Peyer's patch (tissue), 4 donors: ENCODE results near the gene ACTG2. TPM values are rescaled to one million over a fixed set of nuclear protein-coding genes. Genes with fewer than 3 reads are reported as not detected.

Source experiments
- DNase-seq, 3 donors: peaks; one replicate each; pipeline ENCODE4 v3.0.0-alpha.2; 2017 to 2019
- H3K27ac ChIP-seq, 4 donors: fragments of 200-600 bp; sonication (generic); one replicate each; pipeline ENCODE4 v1.5.1; 2016 to 2019
- H3K27me3 ChIP-seq, 2 donors: fragments of 200-600 bp; sonication (generic); one replicate each; pipeline ENCODE4 v1.5.1; 2019
- H3K36me3 ChIP-seq, 3 donors: fragments of 200-600 bp; sonication (generic); one replicate each; pipeline ENCODE4 v1.5.1; 2016 to 2019
- H3K4me1 ChIP-seq, 4 donors: fragments of 200-600 bp; sonication (generic); one replicate each; pipeline ENCODE4 v1.5.1; 2016 to 2019
- H3K4me3 ChIP-seq, 4 donors: fragments of 200-600 bp; sonication (generic); 1 replicate in 3 of 4; 2 replicates in 1 of 4; pipeline ENCODE4 v1.5.1; 2016 to 2019; ENCODE audit warnings: mild to moderate bottlenecking in 1 of 4
- H3K9me3 ChIP-seq, 4 donors: fragments of 200-600 bp; sonication (generic); one replicate each; pipeline ENCODE4 v1.5.1; 2016 to 2019; ENCODE audit warnings: mild to moderate bottlenecking in 1 of 4
- POLR2A ChIP-seq, 2 donors: fragments of 450-650 bp; IDR thresholded peaks; one replicate each; pipeline ENCODE4 v1.5.1; 2017; ENCODE audit warnings: antibody characterized with exemption in 2 of 2, mild to moderate bottlenecking in 2 of 2, moderate library complexity in 2 of 2
- small RNA-seq, 2 donors: library from RNA; depleted of rRNA; stranded (forward); fragments of <200 nt; gene quantifications; one replicate each; pipeline ENCODE3, GENCODE V24; 2016
- total RNA-seq, 4 donors: library from RNA; depleted of rRNA; stranded (reverse); fragments of >200 nt; gene quantifications; one replicate each; pipeline ENCODE4 v1.1.0, GENCODE V29; 2016
- TF ChIP-seq, protein P1 (sequence below), 6 experiments: fragments of 450-650 bp in 4 of 6; fragments of 200-600 bp in 2 of 6; sonication (generic) in 1 of 6; IDR thresholded peaks; one replicate each; pipeline ENCODE4 v1.5.1; 2017 to 2019; ENCODE audit warnings: antibody characterized with exemption in 6 of 6, mild to moderate bottlenecking in 3 of 6, moderate library complexity in 1 of 6

The ACTG2 gene
- total RNA-seq, 4 donors from 2014 or later = 27.5 to 140 (median 40.0) TPM

DNA sequence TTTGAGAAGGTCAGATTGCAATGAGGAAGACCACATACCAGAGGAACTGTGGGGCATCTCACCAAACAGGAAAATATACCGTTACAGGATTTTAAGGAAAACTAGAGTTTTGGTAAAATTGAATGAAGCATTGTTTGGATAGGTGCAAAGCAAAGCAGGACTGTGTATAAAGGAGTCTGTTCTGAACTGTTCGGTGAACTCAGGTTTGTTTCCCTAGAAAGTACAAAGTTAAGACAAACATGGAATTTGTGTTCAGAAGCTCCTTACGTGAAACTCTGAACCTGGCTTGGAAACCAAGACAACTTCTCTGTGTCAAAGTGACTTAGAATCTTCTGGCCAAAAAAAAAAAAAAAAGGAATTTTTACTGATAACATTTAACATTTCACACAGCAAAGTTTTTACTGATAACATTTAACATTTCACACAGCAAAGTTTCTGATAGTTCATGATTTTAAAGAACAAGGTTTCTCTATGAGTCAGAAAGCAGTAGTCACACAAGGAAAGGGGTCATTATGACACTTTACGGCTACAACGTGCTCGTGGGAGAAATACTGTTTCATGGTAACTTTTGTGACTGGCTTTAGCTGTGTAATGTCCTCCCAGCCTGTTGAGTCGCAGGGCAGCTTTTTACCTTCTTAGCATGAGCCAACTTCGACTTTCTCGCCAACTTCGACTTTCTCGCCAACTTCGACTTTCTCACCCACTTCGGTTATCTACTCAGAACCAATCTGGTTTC is 70.7 kb downstream of the ACTG2 start:
- Histone ChIP-seq H3K27ac (no peak overlapping the region), H3K4me1 (no peaks in the 10 kb centered on the region), H3K9me3 (no peaks in the 10 kb centered on the region), H3K27me3 (no peaks in the 10 kb centered on the region), H3K4me3 (no peak overlapping the region), H3K36me3 (peaks cover 0 to 14% (median 0%) of the 10 kb centered on the region in 3 donors)
- DNase-seq = no peak
- no peak for TF ChIP-seq POLR2A (IDR thresholded peaks at IDR 0.05)
- TF ChIP-seq, protein P1, sequence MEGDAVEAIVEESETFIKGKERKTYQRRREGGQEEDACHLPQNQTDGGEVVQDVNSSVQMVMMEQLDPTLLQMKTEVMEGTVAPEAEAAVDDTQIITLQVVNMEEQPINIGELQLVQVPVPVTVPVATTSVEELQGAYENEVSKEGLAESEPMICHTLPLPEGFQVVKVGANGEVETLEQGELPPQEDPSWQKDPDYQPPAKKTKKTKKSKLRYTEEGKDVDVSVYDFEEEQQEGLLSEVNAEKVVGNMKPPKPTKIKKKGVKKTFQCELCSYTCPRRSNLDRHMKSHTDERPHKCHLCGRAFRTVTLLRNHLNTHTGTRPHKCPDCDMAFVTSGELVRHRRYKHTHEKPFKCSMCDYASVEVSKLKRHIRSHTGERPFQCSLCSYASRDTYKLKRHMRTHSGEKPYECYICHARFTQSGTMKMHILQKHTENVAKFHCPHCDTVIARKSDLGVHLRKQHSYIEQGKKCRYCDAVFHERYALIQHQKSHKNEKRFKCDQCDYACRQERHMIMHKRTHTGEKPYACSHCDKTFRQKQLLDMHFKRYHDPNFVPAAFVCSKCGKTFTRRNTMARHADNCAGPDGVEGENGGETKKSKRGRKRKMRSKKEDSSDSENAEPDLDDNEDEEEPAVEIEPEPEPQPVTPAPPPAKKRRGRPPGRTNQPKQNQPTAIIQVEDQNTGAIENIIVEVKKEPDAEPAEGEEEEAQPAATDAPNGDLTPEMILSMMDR (IDR thresholded peaks at IDR 0.05) = no peak

DNA sequence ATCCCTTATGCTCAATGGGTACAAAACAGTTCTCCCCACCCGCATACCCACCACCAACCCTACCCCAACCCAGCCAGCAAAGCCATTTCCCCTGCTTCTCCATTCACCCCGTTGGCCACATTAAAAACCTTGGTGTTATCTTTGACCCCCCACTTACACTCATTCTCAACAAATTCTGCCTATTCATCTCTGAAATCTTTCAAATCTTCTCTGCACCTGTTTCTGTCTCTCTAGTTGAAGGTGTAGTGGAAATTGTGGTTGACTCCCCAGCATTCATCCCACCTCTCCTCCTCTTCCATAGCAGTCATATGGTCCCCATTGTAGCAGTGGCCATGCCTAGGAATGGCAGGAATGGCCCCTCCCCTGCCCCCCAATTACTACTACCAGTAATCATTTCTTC is 71.4 kb downstream of the ACTG2 start:
- H3K4me1 ChIP-seq = no peaks in the 10 kb centered on the region
- no peak for TF ChIP-seq POLR2A (IDR thresholded peaks at IDR 0.05)
- TF ChIP-seq, protein P1 (IDR thresholded peaks at IDR 0.05) = no peak
- H3K27me3 ChIP-seq = no peaks in the 10 kb centered on the region
- H3K9me3 ChIP-seq = no peaks in the 10 kb centered on the region
- H3K36me3 ChIP-seq = peaks cover 0 to 7% (median 0%) of the 10 kb centered on the region in 3 donors
- no peak overlapping the region for H3K27ac ChIP-seq
- DNase-seq = no peak
- no peak overlapping the region for H3K4me3 ChIP-seq

DNA sequence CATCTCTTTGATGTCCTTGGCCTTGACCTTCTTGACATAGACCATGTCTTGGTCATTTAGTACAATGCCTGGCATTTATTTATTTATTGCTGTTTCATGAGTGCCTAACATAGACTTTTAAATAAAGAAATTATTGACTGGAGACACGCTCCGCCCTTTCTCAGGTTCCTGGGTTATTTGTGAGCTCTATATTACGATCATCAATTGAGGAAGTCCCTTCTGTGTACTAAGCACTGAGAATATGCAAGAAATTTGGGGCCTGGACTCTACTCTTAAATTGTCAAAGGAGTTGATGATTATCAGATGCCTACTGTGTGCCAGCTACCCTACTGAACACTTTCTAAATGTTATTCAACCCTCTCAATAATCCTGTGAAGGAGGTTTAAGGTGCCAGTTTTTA is 72.2 kb downstream of the ACTG2 start:
- DNase-seq = no peak
- peaks cover 0 to 3% (median under 1%) of the 10 kb centered on the region in 4 donors for H3K4me1 ChIP-seq

DNA sequence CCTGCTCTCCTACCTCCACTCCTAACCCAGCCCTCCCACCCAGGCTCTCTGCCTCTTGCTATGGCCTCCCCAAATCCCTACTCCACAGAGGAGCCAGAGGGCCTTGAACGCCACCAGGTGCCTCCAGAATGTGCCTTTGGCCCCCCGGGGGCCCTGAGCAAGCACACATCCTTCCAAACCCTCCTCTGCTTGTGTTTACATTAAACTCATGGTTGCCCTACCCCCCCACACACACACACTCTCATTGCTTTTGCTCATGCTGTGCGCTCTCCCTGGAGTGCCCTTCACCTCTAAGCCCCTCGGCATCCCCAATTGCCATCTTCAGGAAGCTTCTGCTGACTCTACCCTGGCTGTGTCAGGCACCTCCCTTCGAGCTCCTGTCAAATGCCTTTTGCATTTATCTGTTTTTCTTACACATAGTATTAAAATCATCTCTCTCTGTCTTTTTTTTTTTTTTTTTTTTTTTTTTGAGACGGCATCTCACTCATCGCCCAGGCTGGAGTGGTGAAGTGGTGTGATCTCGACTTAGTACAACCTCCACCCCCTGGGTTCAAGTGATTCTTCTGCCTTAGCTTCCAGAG is 75.6 kb downstream of the ACTG2 start:
- Histone ChIP-seq H3K36me3 (no peaks in the 10 kb centered on the region), H3K27ac (no peak overlapping the region), H3K4me1 (peaks cover 0 to 23% (median 18%) of the 10 kb centered on the region in 4 donors), H3K4me3 (no peak overlapping the region), H3K9me3 (no peaks in the 10 kb centered on the region), H3K27me3 (no peaks in the 10 kb centered on the region)
- TF ChIP-seq, protein P1 (IDR thresholded peaks at IDR 0.05) = no peak
- no peak for TF ChIP-seq POLR2A (IDR thresholded peaks at IDR 0.05)
- DNase-seq = no peak

More for the DNA sequence above, 72.2 kb downstream of the ACTG2 start:
- TF ChIP-seq POLR2A (IDR thresholded peaks at IDR 0.05) = no peak
- TF ChIP-seq, protein P1 (IDR thresholded peaks at IDR 0.05) = no peak
- Histone ChIP-seq H3K36me3 (no peaks in the 10 kb centered on the region), H3K27me3 (no peaks in the 10 kb centered on the region), H3K27ac (no peak overlapping the region), H3K9me3 (no peaks in the 10 kb centered on the region), H3K4me3 (no peak overlapping the region)

DNA sequence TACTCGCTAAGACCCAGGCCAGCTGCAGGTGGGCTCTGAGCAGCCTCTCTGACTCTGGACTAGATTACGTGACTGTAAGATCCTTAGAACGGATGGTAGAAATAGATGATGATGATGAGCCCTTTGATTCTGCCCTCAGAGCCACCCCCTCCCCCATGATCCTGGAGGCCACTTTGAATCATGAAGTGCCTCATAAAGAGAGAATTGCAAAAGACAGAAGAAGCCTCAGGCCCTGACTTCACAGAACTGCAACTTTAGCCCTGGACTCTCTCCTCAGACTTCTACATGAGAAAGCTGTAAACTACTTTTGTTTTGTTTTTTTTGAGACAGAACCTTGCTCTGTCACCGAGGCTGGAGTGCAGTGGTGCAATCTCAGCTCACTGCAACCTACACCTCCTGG is 76.5 kb downstream of the ACTG2 start:
- DNase-seq = no peak
- H3K4me3 ChIP-seq = no peak overlapping the region
- H3K4me1 ChIP-seq = peaks cover 0 to 23% (median 18%) of the 10 kb centered on the region in 4 donors
- no peaks in the 10 kb centered on the region for H3K27me3 ChIP-seq
- no peak for TF ChIP-seq POLR2A (IDR thresholded peaks at IDR 0.05)
- TF ChIP-seq, protein P1 (IDR thresholded peaks at IDR 0.05) = no peak
- H3K9me3 ChIP-seq = no peaks in the 10 kb centered on the region
- H3K36me3 ChIP-seq = no peaks in the 10 kb centered on the region
- no peak overlapping the region for H3K27ac ChIP-seq

Small RNA genes within 50 kb of the gene (small RNA-seq; reads per million reads assigned to genes)
- gene RNA5SP97 = 0 reads per million in 2 donors

Other genes with a start within 250 kb of the ACTG2 start
- 10 to 100 TPM; 17.3 to 28.5 (median 19.2) TPM for gene TPRKB, start 155.7 kb upstream of the ACTG2 start, total RNA-seq
- 10 to 100 TPM; 25.6 to 36.3 (median 26.8) TPM for gene DUSP11, start 112.9 kb upstream of the ACTG2 start, total RNA-seq
- not detected for gene C2orf78, start 108.8 kb upstream of the ACTG2 start, total RNA-seq
- 10 to 100 TPM; 25.4 to 61.9 (median 44.3) TPM for gene STAMBP, start 64.0 kb upstream of the ACTG2 start, total RNA-seq
- gene DGUOK, start 33.9 kb downstream of the ACTG2 start, total RNA-seq = 10 to 100 TPM; 24.2 to 44.5 (median 39.7) TPM
- gene TET3, start 91.9 kb downstream of the ACTG2 start, total RNA-seq = 10 to 100 TPM; 18.2 to 38.7 (median 27.0) TPM